SW480 (cell line): ENCODE data around the gene CBLB.

ENCODE experiments used
- DNase-seq: peaks from one replicate; pipeline ENCODE4 v3.0.0-alpha.2; 2016; ENCODE audit warnings: low spot score

The CBLB gene

DNA sequence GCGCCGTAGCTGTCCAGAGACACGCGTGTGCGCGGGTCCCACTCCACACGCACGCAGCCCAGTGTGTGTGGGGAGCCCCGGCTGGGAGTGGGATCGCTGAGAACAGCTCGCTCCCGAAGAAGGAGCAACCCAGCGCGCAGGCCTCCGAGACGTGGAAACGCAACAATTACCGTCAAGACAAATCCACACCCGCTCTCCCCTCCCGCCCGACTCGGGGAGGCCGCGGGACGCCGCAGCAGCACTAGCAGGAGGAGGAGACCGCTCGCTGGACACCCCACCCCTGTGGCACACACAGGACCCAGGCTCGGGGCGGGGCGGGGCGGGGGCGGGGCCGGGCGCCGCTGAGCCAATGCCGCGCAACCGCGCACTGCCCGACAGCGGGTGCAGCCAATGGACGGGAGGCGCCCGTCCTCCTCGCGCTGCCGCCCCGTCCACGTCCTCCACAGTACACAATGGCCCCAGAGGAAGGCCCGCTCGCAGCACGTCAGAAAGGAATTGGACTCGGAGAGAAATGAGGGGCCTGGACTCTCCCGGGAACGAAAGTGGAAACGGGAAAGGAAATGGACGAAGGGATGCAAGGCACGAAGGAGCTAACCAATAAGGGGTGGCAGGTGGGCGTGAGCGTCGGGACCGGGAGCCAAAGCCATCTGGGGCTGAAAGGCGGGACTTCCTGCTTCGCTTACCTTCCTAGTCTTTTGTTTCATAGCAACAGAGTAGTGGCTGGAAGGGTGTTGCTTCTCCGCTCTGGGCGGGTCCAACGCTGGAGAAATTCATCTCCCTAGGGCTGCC lies at the start of gene CBLB:
CBLB (minus strand) TSS at position 271 of the 789 bp plus-strand sequence. CDS start 1,435 bp downstream, outside the sequence.
- peak; percentile 92 for DNase-seq

DNA sequence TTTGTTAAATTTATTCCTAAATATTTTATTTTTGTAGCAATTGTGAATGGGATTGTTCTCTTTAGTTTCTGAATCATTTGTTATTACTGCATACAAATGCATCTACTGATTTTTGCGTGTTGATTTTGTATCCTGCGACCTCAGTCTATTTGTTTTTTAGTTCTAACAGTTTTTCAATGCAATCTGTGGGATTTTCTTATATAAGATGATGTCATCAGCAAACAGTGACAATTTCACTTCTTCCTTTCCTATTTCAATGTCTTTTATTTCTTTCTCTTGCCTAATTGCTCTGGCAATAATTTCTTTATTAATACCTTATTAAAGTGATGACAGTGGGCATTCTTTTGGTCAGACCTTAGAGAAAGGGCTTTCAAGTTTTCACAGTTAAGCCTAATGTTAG lies 48.0 kb upstream of the CBLB start:
- DNase-seq = no peak

DNA sequence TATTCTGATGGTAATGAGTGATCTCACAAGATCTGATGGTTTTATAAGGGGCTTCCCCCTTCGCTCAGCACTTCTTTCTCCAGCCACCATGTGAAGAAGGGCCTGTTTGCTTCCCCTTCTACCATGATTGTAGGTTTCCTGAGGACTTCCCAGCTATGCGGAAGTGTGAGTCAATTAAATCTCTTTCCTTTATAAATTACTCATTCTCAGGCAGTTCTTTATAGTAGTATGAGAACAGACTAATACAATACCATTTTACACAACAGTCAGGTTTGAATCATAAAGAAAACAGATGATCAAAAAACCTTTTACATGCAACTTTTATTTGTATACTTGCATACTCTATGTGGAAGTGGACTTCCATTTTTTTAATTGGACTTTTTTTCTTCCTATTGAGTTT lies 46.7 kb upstream of the CBLB start:
- no peak for DNase-seq

DNA sequence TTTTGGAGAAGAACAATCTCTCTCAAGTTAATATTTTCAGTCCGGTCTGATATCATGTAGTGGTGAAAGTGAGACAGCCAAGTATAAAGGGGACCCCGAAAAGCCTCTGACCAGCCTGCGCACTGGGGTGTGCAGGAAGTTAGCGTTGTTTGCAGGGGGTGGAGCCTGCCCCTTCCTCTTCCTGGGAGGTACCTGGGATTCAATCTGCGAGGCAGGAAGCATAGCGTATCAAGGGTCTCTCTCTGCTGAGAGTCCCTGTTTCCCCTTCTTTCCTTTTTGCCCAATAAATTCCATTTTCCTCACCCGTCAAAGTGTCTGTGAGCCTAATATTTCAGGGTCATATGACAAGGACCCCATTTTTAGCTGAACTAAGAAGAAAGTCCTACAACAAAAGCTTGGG lies 44.8 kb upstream of the CBLB start:
- no peak for DNase-seq

DNA sequence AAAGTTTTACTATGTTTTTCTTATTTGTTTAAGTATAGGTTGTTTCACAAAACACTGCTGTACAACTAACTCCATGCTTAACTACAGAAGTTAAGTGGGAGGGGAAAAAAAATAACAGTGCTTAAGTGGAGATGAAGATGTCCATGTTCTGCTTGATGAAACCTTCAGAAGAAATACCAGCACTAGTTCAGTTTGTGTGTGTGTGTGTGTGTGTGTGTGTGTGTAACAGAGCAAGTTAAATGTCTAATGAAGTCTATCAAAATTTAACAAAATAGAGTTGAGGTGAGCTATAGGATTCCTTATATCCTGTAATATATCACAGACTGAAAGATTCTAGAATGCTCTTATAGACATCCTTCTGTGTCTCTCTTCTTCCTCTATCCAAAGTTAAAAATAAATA lies 44.1 kb upstream of the CBLB start:
- no peak for DNase-seq

DNA sequence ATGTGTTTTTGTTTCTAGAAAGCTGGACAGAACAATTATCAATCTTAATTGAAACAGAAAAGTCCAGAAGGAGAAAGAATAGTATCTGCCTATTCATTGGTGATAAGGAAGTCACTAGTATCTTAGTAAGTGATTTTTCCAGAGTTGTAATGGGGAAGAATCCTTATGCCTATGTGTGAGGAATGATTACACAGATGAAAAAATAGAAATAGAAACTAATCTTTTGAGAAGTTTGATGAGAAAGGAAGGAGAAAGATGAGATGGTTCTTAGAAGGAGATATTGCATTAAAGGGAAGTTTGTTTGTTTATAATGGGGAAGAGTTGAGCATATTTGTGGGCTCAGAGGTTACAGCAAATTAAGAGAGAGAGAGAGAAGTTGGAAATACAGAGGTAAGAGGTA lies 42.7 kb upstream of the CBLB start:
- no peak for DNase-seq

DNA sequence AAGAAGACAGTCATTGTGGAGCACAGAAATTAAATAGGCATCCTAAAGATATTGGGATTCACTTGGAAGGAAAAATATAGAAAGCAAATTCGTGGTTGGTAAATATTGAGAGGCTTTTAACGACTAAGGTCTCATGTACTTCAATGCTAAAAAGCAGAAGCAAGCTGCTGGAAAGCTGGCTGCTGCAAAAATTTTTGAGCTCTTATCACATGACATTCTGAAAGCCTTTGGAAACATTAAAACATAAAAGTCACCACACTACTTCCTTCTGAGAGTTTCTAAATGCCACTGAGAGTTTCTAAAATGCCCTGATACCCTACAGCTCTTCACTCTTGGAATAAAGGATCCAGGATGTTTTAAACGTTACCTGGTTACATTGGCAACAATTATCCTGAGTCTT lies 39.0 kb upstream of the CBLB start:
- no peak for DNase-seq

DNA sequence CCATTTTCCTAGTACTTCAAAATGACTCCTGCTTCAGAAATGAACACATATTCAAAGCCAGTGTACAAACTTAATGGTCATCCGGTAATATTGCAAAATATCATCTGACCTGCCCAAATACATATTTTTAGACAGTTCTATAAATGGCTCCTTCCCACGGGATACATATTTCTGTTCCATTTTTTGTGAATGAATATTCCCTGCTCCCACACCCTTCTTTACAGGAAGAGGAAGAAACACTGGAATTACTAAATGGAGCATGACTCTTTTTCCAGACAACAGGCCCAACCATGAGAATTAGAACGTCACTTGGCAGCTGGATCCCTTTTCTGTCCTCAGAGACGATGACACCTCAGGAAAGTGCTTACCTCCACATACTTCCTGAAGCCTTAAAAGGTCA lies 38.0 kb upstream of the CBLB start:
- DNase-seq = no peak

DNA sequence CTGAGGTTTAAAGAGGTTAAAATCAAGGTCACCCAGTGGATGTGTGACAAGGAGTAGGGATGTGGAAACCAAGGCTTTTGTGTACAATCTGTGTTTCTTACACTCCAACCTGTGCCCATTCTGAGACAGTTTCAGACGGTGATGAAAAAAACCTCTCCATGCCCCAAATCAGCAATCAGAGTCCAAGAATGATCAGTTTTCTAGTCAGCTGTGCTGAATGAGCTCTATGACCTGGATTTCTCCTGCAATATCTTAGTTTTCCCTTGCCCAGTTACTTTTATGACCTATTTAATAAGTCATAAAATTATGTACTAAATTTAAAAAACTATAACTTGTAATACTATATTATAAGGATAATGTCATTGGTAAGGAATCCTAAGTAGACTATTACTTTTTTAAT lies 37.5 kb upstream of the CBLB start:
- no peak for DNase-seq

DNA sequence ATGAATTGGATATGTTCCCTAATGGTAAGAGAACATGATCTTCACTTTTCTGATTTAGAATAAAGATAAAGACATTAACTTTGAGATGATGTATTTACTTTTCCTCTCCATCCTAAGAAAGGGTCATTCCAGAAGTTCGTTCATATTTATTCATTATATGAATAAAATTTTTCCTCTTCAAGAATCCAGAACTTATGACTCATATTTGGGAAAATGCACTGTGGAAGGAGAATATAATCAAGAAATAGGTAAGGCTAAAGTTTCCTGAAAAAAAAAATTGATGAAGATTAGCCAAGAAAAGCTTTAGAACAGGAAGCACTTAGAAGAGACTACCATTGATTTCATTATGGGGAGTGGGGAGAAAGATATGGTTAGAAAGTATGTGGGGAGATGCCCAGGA lies 36.5 kb upstream of the CBLB start:
- DNase-seq = no peak

DNA sequence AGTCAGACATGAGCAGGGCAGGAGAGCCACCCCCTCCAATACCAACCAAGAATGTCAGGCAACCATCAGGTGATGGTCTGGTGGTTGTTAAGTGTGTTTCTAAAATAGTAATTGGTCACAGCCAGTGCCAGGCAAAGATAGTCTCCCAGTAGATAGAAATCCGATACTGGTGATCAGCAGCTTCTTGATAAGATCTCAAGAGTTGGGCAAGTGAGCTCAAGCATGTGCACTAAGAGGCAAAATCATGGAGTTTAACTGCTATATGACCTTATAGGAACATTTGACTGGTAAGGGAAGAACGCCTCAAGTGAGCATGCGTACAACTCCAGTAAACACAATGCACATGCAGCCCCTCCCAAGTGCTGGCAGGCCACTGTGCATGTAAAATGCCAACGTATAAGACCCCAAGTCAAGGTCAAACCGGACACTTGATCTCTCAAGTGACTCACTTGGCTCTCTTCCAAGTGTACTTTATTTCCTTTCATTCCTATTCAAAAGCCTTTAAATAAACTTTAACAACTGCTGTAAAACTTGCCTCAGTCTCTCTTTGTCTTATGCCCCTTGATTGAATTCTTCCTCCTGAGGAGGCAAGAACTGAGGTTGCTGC lies 36.0 kb upstream of the CBLB start:
- no peak for DNase-seq

DNA sequence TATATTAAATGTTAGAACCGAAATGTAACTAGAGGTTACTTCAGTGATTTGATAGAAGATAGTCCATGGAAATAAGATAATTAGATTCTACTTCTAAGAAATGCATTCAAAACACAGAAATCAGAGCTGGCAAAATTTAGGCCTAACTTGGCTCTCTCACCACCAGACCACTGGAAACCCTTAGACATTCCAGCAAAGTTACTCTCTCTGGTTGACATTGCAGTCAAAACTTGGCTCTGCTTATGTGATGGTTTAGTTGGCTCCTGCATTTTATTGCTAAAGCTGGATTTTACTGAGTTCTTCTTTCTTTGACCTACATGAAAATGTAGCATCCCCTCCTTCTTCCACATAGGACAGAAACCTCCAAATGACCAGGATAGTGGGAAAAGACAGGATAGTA lies 35.4 kb upstream of the CBLB start:
- no peak for DNase-seq

DNA sequence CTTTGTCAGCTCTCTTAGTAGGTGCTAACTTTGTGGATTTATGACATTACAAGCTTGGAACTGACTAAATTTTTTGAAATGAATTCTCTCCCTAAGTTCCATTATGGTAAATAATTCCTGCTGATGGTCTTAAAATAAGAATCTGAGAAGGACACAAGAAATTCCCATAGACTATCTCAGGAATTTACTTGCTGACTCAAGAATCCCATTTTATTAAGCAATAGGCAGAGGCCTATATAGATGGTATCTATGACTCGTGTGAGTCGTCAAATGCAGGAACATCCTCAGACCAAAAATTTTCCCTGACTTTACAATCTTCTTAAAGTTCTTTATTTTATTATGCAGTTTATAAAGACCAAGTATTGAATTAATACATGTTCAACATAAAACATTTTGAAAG lies 30.7 kb upstream of the CBLB start:
- no peak for DNase-seq

DNA sequence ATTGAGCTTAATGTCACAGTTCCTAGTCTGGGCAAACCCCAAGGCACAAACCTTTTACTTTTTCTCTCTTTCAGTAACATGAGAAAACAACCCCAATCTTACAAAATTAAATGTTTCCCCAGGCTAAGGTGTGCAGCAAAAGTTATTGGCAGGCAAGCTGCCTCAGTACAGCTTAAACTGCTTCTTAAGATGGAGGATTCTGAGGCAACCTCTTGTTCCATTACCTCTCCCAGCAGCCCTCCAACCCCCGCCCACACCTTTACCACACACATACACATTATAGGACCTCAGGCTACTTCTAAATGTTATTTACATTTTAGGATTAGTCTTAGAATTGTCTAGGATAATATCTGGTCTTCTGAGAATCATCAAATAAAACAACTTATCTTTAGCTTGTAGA lies 22.3 kb upstream of the CBLB start:
- DNase-seq = no peak

DNA sequence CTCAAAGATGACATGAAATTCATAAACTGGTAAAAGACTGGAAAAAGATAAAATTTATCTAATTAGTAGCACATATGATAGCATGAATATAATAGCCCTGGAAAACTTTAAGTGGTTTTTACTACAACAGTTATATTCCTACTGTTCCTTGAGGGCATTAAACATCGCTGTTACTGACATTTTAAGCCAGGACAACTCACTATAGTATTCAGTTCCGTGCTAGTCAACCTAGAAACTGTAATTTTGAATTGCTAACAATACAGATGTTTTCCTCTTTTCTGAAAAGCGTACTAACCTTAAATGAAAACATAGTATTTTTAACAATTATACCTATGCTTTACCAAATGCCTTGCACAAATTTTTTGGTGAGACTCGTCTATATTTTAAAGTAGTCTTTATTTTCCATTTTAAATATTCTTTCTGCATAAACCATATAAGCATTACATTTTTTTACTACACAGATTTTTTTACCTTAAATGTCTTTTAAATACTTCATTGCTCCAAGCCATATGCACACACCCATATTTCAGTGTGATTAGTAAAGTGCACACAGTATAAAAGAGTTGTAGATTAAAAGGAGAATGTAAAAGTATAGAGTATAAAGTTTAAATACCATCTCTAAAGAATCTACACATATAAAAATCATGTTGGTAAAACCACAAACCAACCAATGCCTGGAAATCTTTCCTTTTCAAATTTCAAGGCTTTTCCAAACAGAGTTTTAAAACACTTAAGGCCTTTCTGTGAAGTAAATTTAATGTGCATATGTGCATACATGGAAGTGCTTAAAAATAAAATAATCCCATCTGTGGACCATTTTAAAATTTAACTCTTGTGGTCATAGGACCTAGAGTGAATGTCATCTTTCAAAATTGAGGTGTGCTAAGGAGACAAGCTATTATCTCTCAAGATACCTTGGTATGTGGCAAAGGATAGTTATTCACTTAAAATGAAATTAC lies 20.1 kb upstream of the CBLB start:
- DNase-seq = no peak

DNA sequence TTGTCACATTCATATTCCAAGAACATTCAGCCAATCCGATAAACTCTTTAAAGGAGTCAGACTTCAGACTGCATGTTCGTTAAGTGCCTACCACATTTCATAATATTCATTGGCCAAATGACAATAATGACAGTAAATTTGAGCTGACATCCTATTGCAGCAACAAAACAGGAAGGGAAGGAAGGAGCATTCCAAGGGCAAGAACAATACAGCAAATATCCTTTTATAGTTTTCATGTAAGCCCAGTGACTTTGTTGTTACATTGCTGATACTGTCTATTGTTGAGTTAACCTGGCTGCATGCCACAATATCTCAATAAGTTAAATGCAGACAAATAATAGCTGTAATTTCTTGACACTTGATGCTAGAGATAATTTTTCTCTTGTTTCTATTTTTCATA lies 16.4 kb upstream of the CBLB start:
- DNase-seq = no peak

DNA sequence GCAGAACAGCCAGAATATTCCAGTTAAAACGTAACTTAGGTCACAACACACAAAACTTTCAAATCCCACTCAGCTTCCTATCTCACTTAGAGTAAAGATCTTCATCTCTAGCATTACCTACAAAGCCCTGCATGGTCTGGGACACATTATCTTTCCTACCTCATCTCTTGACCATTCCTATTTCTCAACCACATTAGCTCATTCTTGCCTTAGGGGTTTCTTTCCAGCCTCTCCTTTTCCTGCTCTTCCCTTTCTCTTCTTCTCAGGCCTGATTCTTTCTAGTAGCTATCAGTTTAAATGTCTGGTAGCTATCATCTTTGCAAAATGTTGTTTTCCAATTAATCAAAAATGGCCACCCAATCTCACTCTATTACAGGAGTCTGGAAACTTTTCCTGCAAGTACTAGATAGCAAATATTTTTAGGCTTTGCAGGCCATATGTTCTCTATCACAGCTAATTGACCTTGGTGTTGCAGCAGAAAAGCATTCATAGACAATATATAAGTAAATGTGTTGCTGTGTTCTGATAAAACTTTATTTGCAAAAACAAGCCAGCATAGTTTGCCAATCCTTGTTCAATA lies 15.1 kb upstream of the CBLB start:
- DNase-seq = no peak

DNA sequence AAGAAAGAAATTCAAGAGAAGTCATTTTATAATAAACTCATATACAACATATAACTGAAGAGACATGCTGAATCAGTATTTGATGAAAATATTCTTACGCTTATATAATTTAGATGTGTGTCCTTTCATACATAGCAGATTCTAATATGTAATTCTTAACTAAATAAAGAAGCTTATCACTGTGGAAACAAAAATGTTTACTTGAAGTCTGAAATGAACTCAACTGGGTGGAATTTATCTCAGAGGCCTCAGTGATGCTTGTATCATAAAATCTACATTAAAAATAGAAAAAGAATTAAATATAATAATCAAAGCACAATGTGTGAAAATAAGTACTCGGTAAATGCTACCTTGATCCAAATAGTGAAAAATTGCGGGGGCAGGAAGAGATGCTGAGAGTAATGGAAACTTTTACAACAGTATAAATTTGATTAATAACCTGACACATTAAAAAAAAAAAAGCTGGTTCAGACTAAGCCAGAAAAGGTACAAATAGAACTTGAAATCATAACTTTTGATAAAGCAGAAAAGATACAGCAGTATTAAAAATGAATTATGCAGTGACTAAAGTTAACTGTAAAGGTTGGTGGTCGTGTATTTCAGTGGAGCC lies 12.0 kb upstream of the CBLB start:
- DNase-seq = no peak

DNA sequence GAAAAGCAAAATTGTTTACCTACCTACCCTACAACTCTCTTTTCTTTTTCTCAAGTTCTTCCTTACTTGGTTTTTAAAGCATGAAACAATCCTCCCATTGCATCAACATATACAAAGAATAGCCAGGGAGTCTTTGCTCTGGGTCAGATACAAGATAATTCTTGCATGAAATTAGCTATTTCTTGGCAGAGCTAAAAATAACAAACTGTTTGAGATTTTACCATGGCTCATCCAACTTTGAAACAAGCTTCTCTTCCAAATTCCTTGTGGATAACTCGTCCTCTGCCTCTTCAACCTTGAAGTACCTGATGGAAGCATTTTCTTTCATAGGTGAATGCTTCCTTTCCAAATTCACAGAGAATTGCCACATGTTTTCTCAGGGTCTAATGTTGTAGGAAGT lies 9.2 kb upstream of the CBLB start:
- DNase-seq = no peak

DNA sequence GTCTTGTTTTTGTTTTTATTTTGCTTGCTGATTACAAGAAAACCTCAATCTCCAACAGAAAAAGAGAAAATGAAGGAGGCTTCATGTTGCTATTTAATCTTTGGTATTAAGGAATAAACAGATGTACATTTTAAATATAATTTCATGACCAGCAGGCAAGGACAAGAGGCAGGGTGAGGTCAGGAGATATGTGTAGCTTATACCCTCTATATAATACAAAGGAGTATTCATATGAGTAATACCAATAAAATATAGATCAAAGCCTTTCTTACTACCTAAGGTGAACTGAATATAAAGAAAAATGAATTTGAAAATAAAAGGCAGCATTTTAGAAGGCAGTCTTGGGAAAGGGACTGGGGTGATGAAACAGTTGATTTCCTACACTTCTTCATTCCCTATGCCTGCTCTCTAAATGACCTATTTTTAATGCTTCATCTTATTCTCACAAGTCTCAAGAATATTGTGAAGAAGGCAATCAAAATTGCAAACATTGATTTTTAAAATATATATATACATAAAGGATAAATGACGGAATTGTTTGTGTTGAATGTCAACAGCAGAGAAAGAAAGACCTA lies 8.6 kb upstream of the CBLB start:
- DNase-seq = peak; percentile 43

DNA sequence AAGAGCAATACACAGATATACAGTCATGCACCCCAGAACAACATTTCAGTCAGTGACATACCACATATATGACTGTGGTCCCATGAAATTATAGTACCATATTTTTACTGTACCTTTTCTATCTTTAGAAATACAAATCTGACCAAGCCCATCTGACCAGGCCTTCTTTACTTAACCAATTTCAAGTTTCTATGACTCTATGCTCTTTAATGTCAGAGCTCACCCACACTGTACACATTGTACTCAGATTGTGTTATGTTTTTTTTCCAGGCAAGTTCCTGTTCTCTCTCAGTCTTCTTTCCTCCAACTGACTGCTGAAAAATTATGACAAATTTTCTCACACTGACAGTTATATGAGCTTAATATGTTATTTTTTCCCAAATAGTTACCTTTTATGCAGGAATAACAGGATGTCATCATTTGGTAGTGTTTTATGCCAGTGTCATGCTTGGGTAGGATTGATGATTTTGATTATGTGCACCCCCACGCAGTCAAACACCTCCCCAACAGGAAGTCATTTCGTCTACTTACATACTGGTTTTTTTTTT lies 8.0 kb upstream of the CBLB start:
- DNase-seq = no peak
